Amygdala (tissue), 56 donors: ENCODE data around the gene ABHD12.

Experiments
- DNase-seq, 56 donors: peaks; one replicate each; lab custom pipeline; 2025; lab: John Stamatoyannopoulos, UW

Gene ABHD12

GRCh38 chr20:25293507-25293906, 97.1 kb downstream of the ABHD12 start:
- no peak for DNase-seq

DNA sequence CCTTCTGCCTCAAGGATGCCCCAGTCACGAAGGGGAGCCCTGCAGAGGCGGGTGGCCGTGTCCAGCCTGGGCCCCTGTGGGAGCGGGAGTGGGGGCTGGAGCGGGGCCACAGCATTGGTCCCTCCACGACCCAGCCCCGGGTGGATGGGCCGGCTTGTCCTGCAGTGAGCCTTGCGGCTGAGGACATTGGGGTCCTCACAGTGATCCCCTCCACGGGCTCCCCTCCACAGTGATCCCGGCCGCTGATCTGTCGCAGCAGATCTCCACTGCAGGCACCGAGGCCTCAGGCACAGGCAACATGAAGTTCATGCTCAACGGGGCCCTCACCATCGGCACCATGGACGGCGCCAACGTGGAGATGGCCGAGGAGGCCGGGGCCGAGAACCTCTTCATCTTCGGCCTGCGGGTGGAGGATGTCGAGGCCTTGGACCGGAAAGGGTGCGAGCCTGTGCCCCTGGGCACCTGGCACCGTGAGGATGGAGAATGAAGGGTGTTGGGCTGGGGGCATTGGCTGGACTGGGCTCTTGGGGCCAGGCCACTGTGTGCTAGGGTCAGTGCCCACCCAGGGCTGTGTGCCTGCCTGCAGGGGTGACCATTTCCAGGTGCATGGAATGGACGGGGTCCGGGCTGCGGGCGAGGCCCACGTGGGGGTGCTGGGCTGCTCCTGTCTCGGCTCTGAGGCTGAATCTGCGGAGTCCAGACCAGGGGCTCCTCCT, 98.3 kb downstream of the ABHD12 start:
- no peak for DNase-seq

- no peak for DNase-seq
These were observed 99.1 kb downstream of the ABHD12 start for GRCh38 chr20:25291432-25292133.

DNA sequence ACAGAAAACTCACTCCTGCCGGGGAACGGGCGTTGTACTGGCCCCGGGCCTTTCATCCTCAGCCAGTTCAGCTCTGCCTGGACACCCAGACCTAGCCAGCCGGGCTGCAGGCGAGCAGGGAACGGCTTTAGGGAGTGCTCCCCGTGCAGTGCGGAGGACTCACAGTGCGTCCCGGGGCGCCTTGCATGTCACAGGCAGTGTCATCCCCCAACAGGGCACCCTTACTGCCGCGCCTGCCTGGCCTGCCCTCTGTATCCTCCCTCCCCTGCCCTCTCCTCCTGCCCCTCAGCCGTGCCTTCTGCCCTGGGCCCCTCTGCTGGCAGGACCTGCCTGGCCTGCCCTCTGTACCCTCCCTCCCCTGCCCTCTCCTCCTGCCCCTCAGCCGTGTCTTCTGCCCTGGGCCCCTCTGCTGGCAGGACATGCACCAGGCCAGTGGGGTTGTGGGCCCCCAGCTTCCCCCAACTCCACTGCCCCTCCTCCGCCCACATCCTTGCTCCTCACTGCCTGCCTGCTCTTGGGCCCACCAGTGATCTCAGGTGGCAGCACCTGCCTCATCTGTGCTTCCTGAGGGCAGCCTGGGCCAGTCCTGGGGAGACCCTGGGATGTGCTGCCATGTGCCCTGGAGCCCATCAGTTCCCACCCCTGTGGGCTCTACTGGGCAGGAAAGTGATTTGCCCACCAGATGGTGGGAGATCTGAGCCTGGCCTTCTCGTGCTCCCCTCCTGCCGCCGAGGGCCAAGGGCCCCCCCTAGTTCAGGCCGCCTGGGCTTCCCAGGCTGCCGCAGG, 99.8 kb downstream of the ABHD12 start:
- DNase-seq = no peak

- no peak for DNase-seq
These were observed 100.6 kb downstream of the ABHD12 start for GRCh38 chr20:25289886-25290597.

- no peak for DNase-seq
These were observed 102.1 kb downstream of the ABHD12 start for GRCh38 chr20:25288291-25289181.

DNA sequence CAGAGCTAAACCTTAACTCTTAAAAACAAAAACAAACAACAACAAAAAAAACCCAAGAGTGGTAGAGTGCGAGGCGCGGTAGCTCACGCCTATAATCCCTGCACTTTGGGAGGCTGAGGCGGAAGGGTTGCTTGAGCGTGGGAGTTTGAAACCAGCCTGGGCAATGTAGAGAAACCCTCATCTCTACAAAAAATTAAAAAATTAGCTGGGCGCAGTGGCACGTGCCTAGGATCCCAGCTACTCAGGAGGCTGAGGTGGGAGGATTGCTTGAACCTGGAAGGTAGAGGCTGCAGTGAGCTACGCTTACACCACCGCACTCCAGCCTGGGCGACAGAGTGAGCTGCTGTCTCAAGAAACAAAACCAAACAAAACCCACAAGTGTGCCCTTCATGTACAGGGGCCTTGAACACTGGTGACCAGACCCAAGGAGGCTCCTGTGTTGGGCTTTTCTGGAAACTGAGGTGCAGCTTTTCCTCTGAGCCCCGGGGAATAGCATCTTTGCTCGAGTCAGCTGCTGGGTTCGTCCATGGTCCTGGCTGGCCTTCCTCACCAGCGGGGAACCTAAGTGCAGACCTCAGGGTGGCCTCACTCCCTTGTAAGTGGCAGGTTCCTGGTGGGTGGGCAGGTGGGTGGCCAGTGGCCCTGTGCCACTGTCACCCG, 102.9 kb downstream of the ABHD12 start:
- no peak for DNase-seq

DNA sequence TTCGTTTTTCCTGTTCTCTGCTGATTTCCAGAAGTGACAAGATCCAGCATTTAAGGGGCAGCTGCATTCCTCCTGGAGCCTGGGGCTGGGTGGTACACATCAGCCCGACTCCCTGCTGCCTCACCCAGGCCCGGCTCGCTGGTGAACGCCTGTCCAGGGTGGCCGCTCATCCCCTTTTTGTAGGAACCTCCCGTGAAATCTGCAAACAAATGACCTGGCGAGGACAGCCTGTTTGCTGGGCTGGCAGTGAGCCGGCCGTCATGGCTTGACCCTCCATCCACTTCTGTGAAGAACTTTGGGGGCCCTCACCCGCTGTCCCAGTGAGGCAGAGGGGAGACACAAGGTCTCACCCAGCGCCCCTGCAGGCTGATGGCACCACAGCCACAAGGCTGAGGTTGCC, 103.7 kb downstream of the ABHD12 start:
- no peak for DNase-seq

GRCh38 chr20:25285856-25286798, 104.5 kb downstream of the ABHD12 start:
- DNase-seq = no peak

GRCh38 chr20:25285091-25285647, 105.5 kb downstream of the ABHD12 start:
- no peak for DNase-seq

DNA sequence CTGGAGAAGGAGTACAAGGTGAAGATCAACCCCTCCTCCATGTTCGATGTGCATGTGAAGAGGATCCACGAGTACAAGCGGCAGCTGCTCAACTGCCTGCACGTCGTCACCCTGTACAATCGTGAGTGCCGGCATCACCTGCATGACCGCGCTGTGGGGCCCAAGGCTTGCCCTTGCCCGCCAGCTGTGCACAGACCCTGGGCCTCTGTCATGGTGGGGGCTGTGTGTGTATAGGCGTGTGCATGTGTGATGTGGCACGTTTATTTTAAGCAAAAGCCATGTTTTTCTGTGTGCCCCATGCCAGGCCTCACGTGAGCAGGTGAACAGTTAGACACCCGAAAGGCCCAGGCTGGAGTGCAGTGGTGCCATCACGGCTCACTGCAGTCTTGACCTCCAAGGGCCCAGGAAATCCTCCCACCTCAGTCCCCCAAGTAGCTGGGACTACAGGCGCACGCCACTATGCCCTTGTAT, 106.5 kb downstream of the ABHD12 start:
- no peak for DNase-seq

DNA sequence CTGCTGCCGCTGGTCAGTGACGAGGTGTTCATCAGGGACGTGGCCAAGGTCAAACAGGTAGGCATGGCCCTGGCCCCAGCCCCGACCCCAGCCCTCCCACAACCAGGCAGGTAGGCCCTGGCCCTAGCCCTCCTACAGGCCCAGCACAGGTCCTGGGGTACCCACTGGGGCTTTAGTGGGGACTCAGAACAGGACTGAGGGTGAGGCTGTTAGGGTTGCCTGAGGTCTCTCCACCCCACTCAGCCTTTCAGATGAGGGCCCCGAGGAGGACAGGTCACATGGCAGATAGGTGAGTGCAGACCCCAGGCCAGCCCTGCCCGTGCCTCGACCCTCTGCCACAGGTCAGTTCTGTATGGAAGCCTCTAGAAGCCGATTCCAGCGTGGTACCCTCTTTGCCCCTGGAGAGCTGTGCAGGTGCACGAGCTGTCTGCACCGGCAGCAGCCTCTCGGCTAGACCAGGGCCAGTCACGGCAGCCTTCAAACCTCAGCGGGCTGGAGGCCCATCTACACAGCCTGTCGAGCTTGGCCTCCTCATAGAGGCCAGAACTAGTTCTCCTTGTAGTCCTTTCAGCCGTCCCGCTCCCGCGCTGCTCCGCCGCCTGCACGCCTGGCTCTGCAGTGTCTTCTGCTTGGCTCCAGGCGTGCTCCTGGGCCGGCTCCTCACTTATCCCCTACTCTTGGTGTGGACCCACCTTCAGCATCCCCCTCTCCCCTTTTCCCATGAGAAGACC, 107.2 kb downstream of the ABHD12 start:
- DNase-seq = no peak

DNA sequence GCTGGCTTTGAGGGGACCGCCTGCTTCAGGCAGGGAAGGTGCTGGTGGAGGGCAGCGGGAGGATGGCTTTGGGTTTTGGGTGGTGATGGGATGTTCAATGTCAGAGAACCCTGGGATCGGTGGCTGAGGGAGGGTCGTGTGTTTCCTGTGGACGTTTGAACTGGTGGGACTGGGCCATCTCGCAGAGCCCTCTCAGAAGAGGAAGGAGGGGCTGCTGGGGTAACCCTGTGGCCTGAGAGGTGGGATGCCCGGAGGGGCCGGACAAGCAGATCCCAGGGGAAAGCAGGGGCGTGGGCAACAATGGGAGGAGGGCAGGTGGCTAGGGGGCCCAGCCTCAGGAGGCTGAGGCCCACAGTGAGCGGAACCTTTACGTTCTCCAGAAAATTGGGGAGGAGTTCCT, 107.8 kb downstream of the ABHD12 start:
- DNase-seq = no peak

GRCh38 chr20:25282034-25282781, 108.4 kb downstream of the ABHD12 start:
- no peak for DNase-seq

- DNase-seq = no peak
These were observed 109.1 kb downstream of the ABHD12 start for GRCh38 chr20:25281541-25281991.
